T-helper 1 cell treated with Interleukin-12 subunit alpha and Interleukin-12 subunit beta and Interleukin-4 antibody, amounts not matched to agents 30 μg/mL and 1 μg/mL, for 36 hours (primary cell): ENCODE results near the gene AOX1.
A peak's percentile ranks its signal among the peaks of the same experiment; 100 is the strongest.
"Not testable (repeated sequence)": the region's sequence is repeated elsewhere in the genome, so short reads cannot be mapped to it uniquely, and the experiment has no call there.

ENCODE experiments used
- H3K27ac Mint-ChIP-seq: one replicate; pipeline ENCODE4 v1.8.0; 2021; ENCODE audit warnings: mild to moderate bottlenecking, mixed read lengths
- H3K27me3 Mint-ChIP-seq: one replicate; pipeline ENCODE4 v1.8.0; 2021; ENCODE audit warnings: low read depth, mixed read lengths
- H3K36me3 Mint-ChIP-seq: one replicate; pipeline ENCODE4 v1.8.0; 2021; ENCODE audit warnings: low read depth, mixed read lengths
- H3K4me1 Mint-ChIP-seq: one replicate; pipeline ENCODE4 v1.8.0; 2021; ENCODE audit warnings: low read depth, mixed read lengths
- H3K4me3 Mint-ChIP-seq: one replicate; pipeline ENCODE4 v1.8.0; 2021; ENCODE audit warnings: mild to moderate bottlenecking, moderate library complexity, mixed read lengths
- H3K9me3 Mint-ChIP-seq: one replicate; pipeline ENCODE4 v1.8.0; 2021; ENCODE audit warnings: mixed read lengths

AOX1 gene

GRCh38 chr2:200585730-200586643 lies at the start of gene AOX1:
TSS of gene AOX1 (plus strand) at chr2:200586014. CDS start at chr2:200586109, 95 bp downstream.
- Mint-ChIP-seq H3K27ac (no peak within 1 kb of the TSS), H3K36me3 (peaks cover 13% of the 10 kb centered on the region), H3K27me3 (peaks cover 4% of the 10 kb centered on the region), H3K4me1 (peaks cover 7% of the 10 kb centered on the region), H3K4me3 (peak within 1 kb of the TSS; percentile 68), H3K9me3 (no peaks in the 10 kb centered on the region)

GRCh38 chr2:200538139-200538538 lies 47.7 kb upstream of the AOX1 start:
- H3K4me1 Mint-ChIP-seq, result no peaks in the 10 kb centered on the region
- no peak overlapping the region for H3K4me3 Mint-ChIP-seq
- H3K27ac Mint-ChIP-seq, result no peak overlapping the region
- peaks cover 38% of the 10 kb centered on the region for H3K36me3 Mint-ChIP-seq
- peaks cover 19% of the 10 kb centered on the region for H3K9me3 Mint-ChIP-seq
- H3K27me3 Mint-ChIP-seq, result no peaks in the 10 kb centered on the region

- Mint-ChIP-seq H3K27ac (no peak overlapping the region), H3K9me3 (peaks cover 29% of the 10 kb centered on the region), H3K4me1 (no peaks in the 10 kb centered on the region), H3K27me3 (no peaks in the 10 kb centered on the region), H3K36me3 (peaks cover 60% of the 10 kb centered on the region), H3K4me3 (no peak overlapping the region)
Observed at GRCh38 chr2:200540793-200541192, 45.0 kb upstream of the AOX1 start.

DNA sequence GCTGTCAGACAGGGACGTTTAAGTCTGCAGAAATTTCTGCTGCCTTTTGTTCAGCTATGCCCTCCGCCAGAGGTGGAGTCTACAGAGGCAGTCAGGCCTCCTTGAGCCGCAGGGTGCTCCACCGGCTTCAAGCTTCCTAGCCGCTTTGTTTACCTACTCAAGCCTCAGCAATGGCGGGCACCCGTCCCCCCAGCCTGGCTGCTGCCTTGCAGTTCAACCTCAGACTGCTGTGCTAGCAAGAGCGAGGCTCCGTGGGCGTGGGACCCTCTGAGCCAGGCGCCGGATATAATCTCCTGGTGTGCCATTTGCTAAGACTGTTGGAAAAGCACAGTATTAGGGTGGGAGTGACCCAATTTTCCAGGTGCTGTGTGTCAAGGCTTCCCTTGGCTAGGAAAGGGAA lies 19.2 kb upstream of the AOX1 start:
- H3K4me3 Mint-ChIP-seq, H3K27ac Mint-ChIP-seq, H3K27me3 Mint-ChIP-seq, H3K4me1 Mint-ChIP-seq, H3K9me3 Mint-ChIP-seq: not testable (repeated sequence)
- H3K36me3 Mint-ChIP-seq, result peaks cover 32% of the 10 kb centered on the region

DNA sequence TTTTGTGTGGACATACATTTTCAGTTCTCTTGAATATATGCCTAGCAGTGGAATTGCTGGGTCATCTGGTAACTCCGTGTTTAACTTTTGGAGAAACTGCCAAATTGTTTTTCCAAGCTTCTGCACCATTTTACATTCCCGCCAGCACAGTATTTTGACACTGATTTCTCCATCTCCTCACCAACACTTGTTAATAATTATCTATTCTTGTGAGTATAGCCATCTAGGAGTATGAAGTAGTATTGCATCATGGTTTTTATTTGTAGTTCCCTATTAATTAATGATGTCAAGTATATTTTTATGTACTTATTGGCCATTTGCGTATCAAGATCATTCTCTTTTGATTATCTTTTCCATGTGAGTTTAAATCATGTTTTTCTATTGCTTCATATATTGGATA lies 17.9 kb upstream of the AOX1 start:
- peaks cover 5% of the 10 kb centered on the region for H3K4me1 Mint-ChIP-seq
- H3K27ac Mint-ChIP-seq, result no peak overlapping the region
- peaks cover 36% of the 10 kb centered on the region for H3K36me3 Mint-ChIP-seq
- H3K27me3 Mint-ChIP-seq, result no peaks in the 10 kb centered on the region
- no peaks in the 10 kb centered on the region for H3K9me3 Mint-ChIP-seq
- H3K4me3 Mint-ChIP-seq, result no peak overlapping the region

GRCh38 chr2:200575957-200576356 lies 9.9 kb upstream of the AOX1 start:
- Mint-ChIP-seq H3K27ac (no peak overlapping the region), H3K36me3 (peaks cover 32% of the 10 kb centered on the region), H3K4me3 (no peak overlapping the region), H3K27me3 (no peaks in the 10 kb centered on the region), H3K9me3 (no peaks in the 10 kb centered on the region), H3K4me1 (peaks cover 8% of the 10 kb centered on the region)

DNA sequence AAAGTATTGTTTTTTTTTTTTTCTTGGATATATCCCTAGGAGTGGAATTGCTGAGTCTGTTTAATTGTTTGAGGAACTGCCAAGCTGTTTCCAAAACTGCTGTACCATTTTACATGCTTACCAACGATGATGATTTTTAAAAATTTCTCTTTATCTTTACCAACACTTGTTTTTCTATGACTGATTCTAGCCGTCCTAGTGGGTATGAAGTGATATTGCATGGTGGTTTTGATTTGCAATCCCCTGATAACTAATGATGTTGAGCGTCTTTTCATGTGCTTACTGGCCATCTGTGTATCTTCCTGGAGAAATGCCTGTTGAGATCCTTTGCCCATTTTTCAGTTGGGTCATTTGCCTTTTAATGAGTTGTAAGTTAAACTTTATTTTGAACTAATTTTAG lies 8.8 kb upstream of the AOX1 start:
- Mint-ChIP-seq H3K4me3 (no peak overlapping the region), H3K9me3 (no peaks in the 10 kb centered on the region), H3K36me3 (peaks cover 23% of the 10 kb centered on the region), H3K27me3 (no peaks in the 10 kb centered on the region), H3K27ac (no peak overlapping the region), H3K4me1 (peaks cover 8% of the 10 kb centered on the region)

GRCh38 chr2:200578778-200579177 lies 7.0 kb upstream of the AOX1 start:
- peaks cover 8% of the 10 kb centered on the region for H3K4me1 Mint-ChIP-seq
- H3K27me3 Mint-ChIP-seq, result no peaks in the 10 kb centered on the region
- no peak overlapping the region for H3K4me3 Mint-ChIP-seq
- H3K27ac Mint-ChIP-seq, result no peak overlapping the region
- H3K9me3 Mint-ChIP-seq, result no peaks in the 10 kb centered on the region
- H3K36me3 Mint-ChIP-seq, result peaks cover 22% of the 10 kb centered on the region

DNA sequence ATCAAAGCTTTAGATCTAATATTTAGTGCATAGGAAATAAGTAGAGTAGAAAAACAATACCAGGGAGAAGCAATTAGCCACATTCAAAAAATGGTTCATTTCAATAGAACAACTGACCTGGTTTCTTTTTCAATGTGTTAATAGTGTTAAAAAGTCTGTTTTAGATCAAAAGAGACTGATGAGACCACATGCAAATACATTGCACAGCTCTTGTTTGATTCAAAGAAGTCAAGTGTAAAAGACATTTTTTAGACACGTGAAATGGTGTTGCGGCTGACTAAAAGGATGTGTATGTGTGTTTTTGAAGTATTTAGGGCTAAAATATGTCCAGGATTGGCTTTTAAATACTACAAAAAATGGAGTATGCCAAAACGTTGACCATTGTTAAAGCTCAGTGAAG lies 1.2 kb upstream of the AOX1 start:
- H3K4me1 Mint-ChIP-seq, result peaks cover 7% of the 10 kb centered on the region
- no peak overlapping the region for H3K27ac Mint-ChIP-seq
- no peaks in the 10 kb centered on the region for H3K9me3 Mint-ChIP-seq
- peaks cover 13% of the 10 kb centered on the region for H3K36me3 Mint-ChIP-seq
- H3K27me3 Mint-ChIP-seq, result peaks cover 4% of the 10 kb centered on the region
- no peak overlapping the region for H3K4me3 Mint-ChIP-seq

- H3K4me3 Mint-ChIP-seq, result peak overlapping the region; percentile 68
- no peaks in the 10 kb centered on the region for H3K9me3 Mint-ChIP-seq
- no peak overlapping the region for H3K27ac Mint-ChIP-seq
- peaks cover 4% of the 10 kb centered on the region for H3K27me3 Mint-ChIP-seq
- H3K36me3 Mint-ChIP-seq, result peaks cover 13% of the 10 kb centered on the region
- H3K4me1 Mint-ChIP-seq, result peaks cover 7% of the 10 kb centered on the region
Observed at GRCh38 chr2:200585340-200585729, 479 bp upstream of the AOX1 start.

GRCh38 chr2:200586644-200586975 lies 796 bp downstream of the AOX1 start:
- H3K4me3 Mint-ChIP-seq, result peak overlapping the region; percentile 55
- no peak overlapping the region for H3K27ac Mint-ChIP-seq
- peaks cover 5% of the 10 kb centered on the region for H3K27me3 Mint-ChIP-seq
- no peaks in the 10 kb centered on the region for H3K9me3 Mint-ChIP-seq
- H3K4me1 Mint-ChIP-seq, result peaks cover 7% of the 10 kb centered on the region
- H3K36me3 Mint-ChIP-seq, result peaks cover 13% of the 10 kb centered on the region

DNA sequence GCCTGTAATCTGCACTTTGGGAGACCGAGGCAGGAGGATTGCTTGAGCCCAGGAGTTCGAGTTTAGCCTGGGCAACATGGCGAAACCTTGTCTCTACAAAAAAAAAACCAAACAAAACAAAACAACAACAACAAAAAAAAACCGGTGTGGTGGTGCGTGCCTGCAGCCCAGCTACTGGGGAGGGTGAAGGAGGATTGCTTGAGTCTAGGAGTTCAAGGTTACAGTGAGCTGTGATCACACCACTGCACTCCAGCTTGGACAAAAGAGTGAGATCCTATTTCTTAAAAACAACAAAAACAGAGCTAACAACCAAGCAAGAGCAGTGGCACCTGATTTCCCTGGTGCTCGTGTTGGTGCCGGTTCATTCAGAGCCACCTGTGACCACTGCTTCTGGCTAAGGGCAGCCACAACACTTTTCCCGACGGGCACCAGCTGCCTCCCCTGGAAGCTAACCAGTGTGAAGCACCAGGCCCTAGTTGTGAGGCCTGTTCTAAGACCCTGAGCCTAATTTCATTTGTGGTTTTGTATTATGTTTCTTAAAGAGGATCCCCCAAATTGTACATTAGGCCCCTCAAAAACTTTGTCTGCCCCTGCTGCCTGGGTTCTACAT lies 1.3 kb downstream of the AOX1 start:
- H3K9me3 Mint-ChIP-seq, result no peaks in the 10 kb centered on the region
- H3K36me3 Mint-ChIP-seq, result peaks cover 13% of the 10 kb centered on the region
- H3K27ac Mint-ChIP-seq, result no peak overlapping the region
- H3K4me3 Mint-ChIP-seq, result no peak overlapping the region
- peaks cover 10% of the 10 kb centered on the region for H3K27me3 Mint-ChIP-seq
- H3K4me1 Mint-ChIP-seq, result peaks cover 7% of the 10 kb centered on the region

DNA sequence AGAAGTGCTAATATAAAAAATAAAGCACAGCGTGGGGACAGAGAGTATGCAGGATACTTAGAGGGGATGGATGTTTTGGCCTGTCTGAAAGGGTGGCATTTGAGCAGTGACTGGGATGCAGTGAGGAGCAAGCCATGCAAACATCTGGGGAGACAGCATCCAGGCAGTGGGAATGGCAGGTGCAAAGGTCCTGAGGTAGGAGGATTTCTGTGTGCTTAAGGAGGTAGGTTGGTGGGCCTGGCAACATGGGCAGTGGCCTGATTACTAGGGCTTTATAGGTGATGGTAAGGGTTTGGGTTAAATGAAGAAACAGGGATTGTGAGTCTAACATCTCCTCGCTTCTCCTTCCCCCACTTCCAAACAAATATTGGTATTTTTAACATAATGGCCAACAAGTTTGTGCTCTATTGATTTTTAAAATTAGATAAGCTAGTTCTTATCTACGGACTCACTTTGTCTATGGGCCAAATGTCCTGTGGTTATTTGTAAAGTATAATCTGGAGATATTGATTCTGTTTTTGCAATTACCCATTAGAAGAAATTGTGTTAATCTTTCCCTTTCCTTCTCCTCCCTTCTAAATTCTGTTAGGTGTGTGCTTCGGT lies 2.4 kb downstream of the AOX1 start:
- Mint-ChIP-seq H3K27me3 (peaks cover 17% of the 10 kb centered on the region), H3K27ac (no peak overlapping the region), H3K36me3 (peaks cover 11% of the 10 kb centered on the region), H3K4me1 (peaks cover 7% of the 10 kb centered on the region), H3K4me3 (no peak overlapping the region), H3K9me3 (no peaks in the 10 kb centered on the region)

GRCh38 chr2:200590090-200590489 lies 4.3 kb downstream of the AOX1 start:
- Mint-ChIP-seq H3K9me3 (no peaks in the 10 kb centered on the region), H3K27ac (no peak overlapping the region), H3K4me1 (peaks cover 7% of the 10 kb centered on the region), H3K27me3 (peaks cover 20% of the 10 kb centered on the region), H3K36me3 (no peaks in the 10 kb centered on the region), H3K4me3 (no peak overlapping the region)

- no peaks in the 10 kb centered on the region for H3K36me3 Mint-ChIP-seq
- H3K27me3 Mint-ChIP-seq, result peaks cover 23% of the 10 kb centered on the region
- H3K9me3 Mint-ChIP-seq, result no peaks in the 10 kb centered on the region
- no peak overlapping the region for H3K27ac Mint-ChIP-seq
- H3K4me3 Mint-ChIP-seq, result no peak overlapping the region
- H3K4me1 Mint-ChIP-seq, result peaks cover 1% of the 10 kb centered on the region
Observed at GRCh38 chr2:200591308-200591707, 5.5 kb downstream of the AOX1 start.
